Liver (tissue), 9 donors: ENCODE results near the gene TMTC1. TPM values are rescaled to one million over a fixed set of nuclear protein-coding genes. Genes with fewer than 3 reads are reported as not detected.

Source experiments
- DNase-seq: peaks from one replicate; pipeline ENCODE4 v3.0.0-alpha.2; 2017; ENCODE audit warnings: low spot score
- H3K27ac ChIP-seq, 2 donors: one replicate each; pipeline ENCODE4 v1.7.0; 2013; ENCODE audit warnings: inconsistent platforms in 2 of 2, low read length in 2 of 2, control low read depth in 1 of 2, low read depth in 1 of 2, mild to moderate bottlenecking in 1 of 2
- H3K27me3 ChIP-seq, 4 donors: one replicate each; pipeline versions ENCODE4 v1.6.1 to v1.7.0; 2013; ENCODE audit warnings: low read length in 3 of 4, inconsistent platforms in 1 of 4, mild to moderate bottlenecking in 1 of 4, moderate library complexity in 1 of 4; ENCODE audit not compliant: control insufficient read depth in 4 of 4, insufficient read depth in 4 of 4
- H3K36me3 ChIP-seq, 4 donors: one replicate each; pipeline versions ENCODE4 v1.6.1 to v1.7.0; 2013; ENCODE audit warnings: low read length in 3 of 4, mild to moderate bottlenecking in 3 of 4, low read depth in 1 of 4, moderate library complexity in 1 of 4; ENCODE audit not compliant: control insufficient read depth in 4 of 4, insufficient read depth in 3 of 4
- H3K4me1 ChIP-seq, 4 donors: one replicate each; pipeline versions ENCODE4 v1.6.1 to v1.7.0; 2013; ENCODE audit warnings: low read length in 3 of 4, mild to moderate bottlenecking in 3 of 4, moderate library complexity in 1 of 4; ENCODE audit not compliant: control insufficient read depth in 4 of 4, insufficient read depth in 4 of 4
- H3K4me3 ChIP-seq, 3 donors: one replicate each; pipeline versions ENCODE4 v1.6.1 to v1.7.0; 2013; ENCODE audit warnings: low read length in 3 of 3, control low read depth in 1 of 3, low read depth in 1 of 3, mild to moderate bottlenecking in 1 of 3
- H3K9ac ChIP-seq, 2 donors: one replicate each; pipeline ENCODE4 v1.7.0; 2013; ENCODE audit warnings: low read length in 2 of 2, mild to moderate bottlenecking in 2 of 2, moderate library complexity in 2 of 2, control low read depth in 1 of 2, low read depth in 1 of 2
- H3K9me3 ChIP-seq, 4 donors: one replicate each; pipeline versions ENCODE4 v1.6.1 to v1.7.0; 2013; ENCODE audit warnings: low read length in 3 of 4; ENCODE audit not compliant: control insufficient read depth in 4 of 4
- EGR1 ChIP-seq, 2 donors: IDR thresholded peaks; 2 replicates each; pipeline ENCODE4 v1.6.1; 2016 to 2018; ENCODE audit warnings: antibody characterized with exemption in 2 of 2, low read depth in 2 of 2
- FOXA1 ChIP-seq: IDR thresholded peaks from 2 replicates; pipeline ENCODE4 v1.6.1; 2016; ENCODE audit warnings: antibody characterized with exemption
- FOXA2 ChIP-seq: IDR thresholded peaks from 2 replicates; pipeline ENCODE4 v1.6.1; 2016; ENCODE audit warnings: antibody characterized with exemption
- HNF4A ChIP-seq, 2 donors: conservative IDR thresholded peaks; 2 replicates each; pipeline ENCODE4 v1.6.1; 2016; ENCODE audit warnings: antibody characterized with exemption in 2 of 2, mild to moderate bottlenecking in 2 of 2
- JUND ChIP-seq, 2 donors: IDR thresholded peaks; 2 replicates each; pipeline ENCODE4 v1.6.1; 2016; ENCODE audit warnings: antibody characterized with exemption in 2 of 2
- MAX ChIP-seq: IDR thresholded peaks from 2 replicates; pipeline ENCODE4 v1.6.1; 2016; ENCODE audit warnings: antibody characterized with exemption
- NR2F2 ChIP-seq: IDR thresholded peaks from 2 replicates; pipeline ENCODE4 v1.6.1; 2016; ENCODE audit warnings: antibody characterized with exemption
- RAD21 ChIP-seq, 2 donors: IDR thresholded peaks; 2 replicates each; pipeline ENCODE4 v1.6.1; 2016; ENCODE audit warnings: antibody characterized with exemption in 2 of 2, mild to moderate bottlenecking in 2 of 2
- REST ChIP-seq: IDR thresholded peaks from 2 replicates; pipeline ENCODE4 v1.6.1; 2016; ENCODE audit warnings: antibody characterized with exemption, mild to moderate bottlenecking
- RXRA ChIP-seq, 2 donors: IDR thresholded peaks; 2 replicates each; pipeline ENCODE4 v1.6.1; 2017 to 2018; ENCODE audit warnings: antibody characterized with exemption in 2 of 2, mild to moderate bottlenecking in 1 of 2
- SP1 ChIP-seq: IDR thresholded peaks from 2 replicates; pipeline ENCODE4 v1.6.1; 2018; ENCODE audit warnings: antibody characterized with exemption, mild to moderate bottlenecking
- YY1 ChIP-seq: IDR thresholded peaks from 2 replicates; pipeline ENCODE4 v1.6.1; 2016; ENCODE audit warnings: antibody characterized with exemption, mild to moderate bottlenecking
- whole genome bisulfite sequencing: extraction: QIAGEN DNeasy Blood & Tissue Kit; methylation state at CpG from one replicate; pipeline ENCODE4 v1.1.7; 2013; 5-methylcytosine and 5-hydroxymethylcytosine counted together
- polyA plus RNA-seq, 2 donors: library from polyadenylated mRNA; stranded (reverse) in 1 of 2; unstranded in 1 of 2; fragments of 200-250 nt in 1 of 2; fragments of >200 nt in 1 of 2; fragmentation: Nextera tagmentation in 1 of 2; extraction: Ambion mirVana in 1 of 2; gene quantifications; one replicate each; pipeline versions ENCODE4 v1.2.1 to v1.2.3, GENCODE V29; 2013 to 2015
- total RNA-seq, 2 donors: library from RNA; depleted of rRNA; stranded (reverse); fragments of >200 nt; gene quantifications; one replicate each; pipeline ENCODE4 v1.2.3, GENCODE V29; 2014
- TF ChIP-seq, protein P1 (sequence below): IDR thresholded peaks from 2 replicates; pipeline ENCODE4 v1.6.1; 2016; ENCODE audit warnings: antibody characterized with exemption
- donor health status: healthy.
- donor health status: healthy.
- donor health status: healthy.
- donor health status: healthy.
- donor health status: healthy.

The TMTC1 gene
- total and polyA plus RNA-seq, 4 donors: 0.76 to 3.3 (median 2.1) TPM

GRCh38 chr12:29545102-29545467, 238.7 kb downstream of the TMTC1 start (continued):
- TF ChIP-seq, protein P1, sequence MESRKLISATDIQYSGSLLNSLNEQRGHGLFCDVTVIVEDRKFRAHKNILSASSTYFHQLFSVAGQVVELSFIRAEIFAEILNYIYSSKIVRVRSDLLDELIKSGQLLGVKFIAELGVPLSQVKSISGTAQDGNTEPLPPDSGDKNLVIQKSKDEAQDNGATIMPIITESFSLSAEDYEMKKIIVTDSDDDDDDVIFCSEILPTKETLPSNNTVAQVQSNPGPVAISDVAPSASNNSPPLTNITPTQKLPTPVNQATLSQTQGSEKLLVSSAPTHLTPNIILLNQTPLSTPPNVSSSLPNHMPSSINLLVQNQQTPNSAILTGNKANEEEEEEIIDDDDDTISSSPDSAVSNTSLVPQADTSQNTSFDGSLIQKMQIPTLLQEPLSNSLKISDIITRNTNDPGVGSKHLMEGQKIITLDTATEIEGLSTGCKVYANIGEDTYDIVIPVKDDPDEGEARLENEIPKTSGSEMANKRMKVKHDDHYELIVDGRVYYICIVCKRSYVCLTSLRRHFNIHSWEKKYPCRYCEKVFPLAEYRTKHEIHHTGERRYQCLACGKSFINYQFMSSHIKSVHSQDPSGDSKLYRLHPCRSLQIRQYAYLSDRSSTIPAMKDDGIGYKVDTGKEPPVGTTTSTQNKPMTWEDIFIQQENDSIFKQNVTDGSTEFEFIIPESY: no peak

DNA sequence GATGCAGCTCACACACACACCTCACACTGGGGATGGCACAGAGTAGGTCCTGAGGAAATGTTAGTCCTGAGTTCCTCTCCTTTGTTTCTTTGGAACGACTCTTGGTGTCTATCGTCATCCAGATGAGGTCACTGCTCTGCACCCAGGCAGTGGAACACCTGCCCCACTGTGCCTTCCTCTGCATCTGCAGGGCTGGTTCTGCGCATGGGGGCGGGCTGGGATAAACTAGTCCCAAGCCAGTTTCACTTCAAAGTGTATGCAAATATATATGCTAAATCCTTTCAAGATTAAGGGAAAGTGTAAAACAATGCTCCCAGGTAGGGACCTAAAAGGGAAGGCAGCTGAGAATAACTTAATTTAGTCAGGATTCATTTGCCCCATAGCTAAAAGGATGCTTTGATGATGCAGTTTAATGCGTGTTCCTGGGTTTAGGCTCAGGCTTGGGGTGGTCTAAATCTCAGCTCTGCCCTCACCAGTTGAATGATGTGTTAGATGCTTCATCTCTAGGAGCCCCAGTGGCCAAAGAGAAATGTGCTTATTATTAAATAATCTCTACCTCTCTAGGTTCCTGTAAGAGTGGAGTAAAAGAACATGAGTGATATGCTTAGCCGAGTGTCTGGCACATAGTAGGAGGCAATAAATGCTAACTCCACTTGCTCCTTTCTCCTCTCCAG, 239.2 kb downstream of the TMTC1 start:
- WGBS: 93% methylated on average over 6 of the region's 6 CpGs
- no peak overlapping the region for H3K4me3 ChIP-seq
- no peaks in the 10 kb centered on the region for H3K36me3 ChIP-seq
- no peak overlapping the region for H3K9ac ChIP-seq
- H3K4me1 ChIP-seq: peaks cover 0 to 14% (median 9%) of the 10 kb centered on the region in 4 donors
- H3K9me3 ChIP-seq: no peaks in the 10 kb centered on the region
- H3K27ac ChIP-seq: no peak overlapping the region
- no peak for DNase-seq
- H3K27me3 ChIP-seq: no peaks in the 10 kb centered on the region
- no peak for TF ChIP-seq MAX
- TF ChIP-seq YY1: no peak

DNA sequence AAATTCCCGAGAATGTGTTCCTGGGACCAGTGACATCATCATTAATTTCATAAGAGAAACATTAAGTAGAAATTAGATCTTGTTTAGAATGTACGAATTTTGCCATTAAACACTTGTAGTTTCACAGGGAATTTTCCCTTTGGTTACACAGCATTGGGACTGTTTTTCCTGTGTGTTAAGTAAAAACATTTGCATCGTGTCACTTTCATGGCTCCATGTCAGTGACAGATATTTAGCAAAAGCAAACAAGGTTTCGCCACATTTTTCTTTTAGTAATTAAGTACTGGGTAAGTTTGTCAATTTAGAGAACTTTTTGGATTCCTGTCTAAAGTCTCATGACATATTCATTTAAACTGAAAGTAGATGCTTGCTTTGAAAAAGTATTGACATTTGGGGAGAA, 240.7 kb downstream of the TMTC1 start:
- Histone ChIP-seq H3K9ac (no peak overlapping the region), H3K27ac (no peak overlapping the region), H3K36me3 (no peaks in the 10 kb centered on the region), H3K27me3 (no peaks in the 10 kb centered on the region), H3K4me1 (peaks cover 0 to 14% (median 9%) of the 10 kb centered on the region in 4 donors), H3K9me3 (no peaks in the 10 kb centered on the region), H3K4me3 (no peak overlapping the region)
- no peak for DNase-seq
- TF ChIP-seq RXRA (IDR thresholded peaks at IDR 0.05): no peak
- TF ChIP-seq RAD21 (IDR thresholded peaks at IDR 0.05): no peak
- TF ChIP-seq MAX: no peak
- no peak for TF ChIP-seq NR2F2
- no peak for TF ChIP-seq REST
- WGBS: 75% methylated on average over 4 of the region's 4 CpGs

DNA sequence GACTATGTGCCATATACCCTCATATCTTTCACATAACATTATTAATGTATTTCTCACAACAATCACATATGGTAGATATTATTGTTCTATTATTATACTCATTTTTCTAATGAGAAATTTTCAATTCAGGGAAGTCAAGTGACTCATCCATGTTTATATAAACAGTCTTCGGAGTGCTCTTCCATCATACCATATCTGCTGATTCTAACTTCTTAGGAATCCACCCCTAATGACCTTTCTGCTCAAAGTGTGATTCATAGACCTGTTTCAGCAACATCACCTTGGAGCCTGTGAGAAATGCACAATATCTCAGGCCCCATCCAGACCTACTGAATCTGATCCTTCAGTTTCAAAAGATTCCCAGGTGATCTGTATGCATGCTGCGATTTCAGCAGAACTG, 246.4 kb downstream of the TMTC1 start:
- H3K4me1 ChIP-seq: no peaks in the 10 kb centered on the region
- no peaks in the 10 kb centered on the region for H3K9me3 ChIP-seq
- 87% methylated on average over 2 of the region's 2 CpGs for WGBS
- H3K36me3 ChIP-seq: no peaks in the 10 kb centered on the region
- no peak overlapping the region for H3K27ac ChIP-seq
- no peaks in the 10 kb centered on the region for H3K27me3 ChIP-seq
- no peak overlapping the region for H3K4me3 ChIP-seq
- DNase-seq: no peak
- H3K9ac ChIP-seq: no peak overlapping the region
- TF ChIP-seq YY1 (no peak), FOXA2 (no peak), RAD21 (IDR thresholded peaks at IDR 0.05) (no peak), SP1 (no peak), HNF4A (conservative IDR thresholded peaks at IDR 0.05) (no peak), FOXA1 (no peak), RXRA (IDR thresholded peaks at IDR 0.05) (no peak), JUND (IDR thresholded peaks at IDR 0.05) (no peak), EGR1 (IDR thresholded peaks at IDR 0.05; ENCODE audit: low read depth in 2 of 2) (no peak), REST (no peak)
- TF ChIP-seq, protein P1: no peak
